ENCODE data around the gene TMEM63C.

Gene TMEM63C

GRCh38 chr14:77270361-77271112 lies 88.9 kb downstream of the TMEM63C start:
- CTCF ChIA-PET, result no interaction called here
- no peak overlapping the region for H3K4me3 ChIP-seq (ENCODE audit: low read depth, low read length)
- DNase-seq (ENCODE audit: low read depth, low spot score), result no peak
- no peak for TF ChIP-seq CTCF (IDR thresholded peaks at IDR 0.05; ENCODE audit: insufficient read depth, low read length, missing control alignments)
- POLR2A ChIA-PET, result no interaction called here

GRCh38 chr14:77271113-77271710 lies 89.6 kb downstream of the TMEM63C start, which contains the start of gene NGB:
NGB (minus strand) TSS chr14:77271206; CDS start chr14:77270937, 269 bp downstream.
- no peak within 1 kb of the TSS for H3K4me3 ChIP-seq (ENCODE audit: low read depth, low read length)
- CTCF ChIA-PET, result no interaction called here
- POLR2A ChIA-PET, result no interaction called here
- TF ChIP-seq CTCF (IDR thresholded peaks at IDR 0.05; ENCODE audit: insufficient read depth, low read length, missing control alignments), result no peak
- no peak for DNase-seq (ENCODE audit: low read depth, low spot score)

GRCh38 chr14:77272261-77272660 lies 90.7 kb downstream of the TMEM63C start:
- TF ChIP-seq CTCF (IDR thresholded peaks at IDR 0.05; ENCODE audit: insufficient read depth, low read length, missing control alignments), result no peak
- POLR2A ChIA-PET, result no interaction called here
- H3K4me3 ChIP-seq (ENCODE audit: low read depth, low read length), result no peak overlapping the region
- CTCF ChIA-PET, result interaction anchor here (1.0 kb wide), 1 partner anchor 18 kb away, joined by 4 read pairs; no protein-coding TSS in a partner anchor
- no peak for DNase-seq (ENCODE audit: low read depth, low spot score)

GRCh38 chr14:77273796-77274195 lies 92.2 kb downstream of the TMEM63C start:
- ChIA-PET POLR2A (no interaction called here), CTCF (interaction anchor here (1.4 to 4.2 kb wide), 2 partner anchors 25 to 42 kb away, joined by 4 to 14 read pairs; no protein-coding TSS in a partner anchor)
- TF ChIP-seq CTCF (IDR thresholded peaks at IDR 0.05; ENCODE audit: insufficient read depth, low read length, missing control alignments), result no peak
- DNase-seq (ENCODE audit: low read depth, low spot score), result no peak
- no peak overlapping the region for H3K4me3 ChIP-seq (ENCODE audit: low read depth, low read length)

DNA sequence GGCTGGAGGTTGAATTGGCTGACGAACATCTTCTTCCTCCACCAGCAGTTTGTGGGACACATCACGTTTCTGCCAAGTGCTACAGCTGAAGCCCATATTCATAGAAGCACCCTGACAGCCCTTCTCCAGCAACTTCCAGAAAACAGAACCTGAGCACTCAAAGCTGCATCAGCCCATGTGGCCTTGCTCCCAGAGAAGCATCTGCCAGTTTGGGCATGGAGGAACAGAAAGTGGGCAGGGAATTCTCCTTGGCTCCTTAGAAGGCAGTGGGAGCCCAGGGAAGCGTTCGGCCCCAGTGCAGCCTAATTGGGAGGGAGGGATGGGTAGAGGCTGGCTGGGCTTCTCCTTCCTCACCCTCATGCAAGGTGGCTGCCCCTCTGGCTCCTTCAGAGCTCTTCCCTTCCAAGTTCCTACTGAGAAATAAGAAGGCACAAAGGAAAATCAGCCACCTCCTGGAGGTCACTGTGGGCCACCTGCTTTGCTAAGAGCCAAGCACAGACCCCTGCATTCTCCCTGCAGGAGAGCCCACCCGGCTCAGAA lies 93.5 kb downstream of the TMEM63C start:
- no peak for DNase-seq (ENCODE audit: low read depth, low spot score)
- TF ChIP-seq CTCF (IDR thresholded peaks at IDR 0.05; ENCODE audit: insufficient read depth, low read length, missing control alignments), result no peak
- POLR2A ChIA-PET, result no interaction called here
- CTCF ChIA-PET, result interaction anchor here (1.1 to 4.2 kb wide), 3 partner anchors 24 to 124 kb away, joined by 3 to 14 read pairs (median 4); no protein-coding TSS in a partner anchor
- no peak overlapping the region for H3K4me3 ChIP-seq (ENCODE audit: low read depth, low read length)

DNA sequence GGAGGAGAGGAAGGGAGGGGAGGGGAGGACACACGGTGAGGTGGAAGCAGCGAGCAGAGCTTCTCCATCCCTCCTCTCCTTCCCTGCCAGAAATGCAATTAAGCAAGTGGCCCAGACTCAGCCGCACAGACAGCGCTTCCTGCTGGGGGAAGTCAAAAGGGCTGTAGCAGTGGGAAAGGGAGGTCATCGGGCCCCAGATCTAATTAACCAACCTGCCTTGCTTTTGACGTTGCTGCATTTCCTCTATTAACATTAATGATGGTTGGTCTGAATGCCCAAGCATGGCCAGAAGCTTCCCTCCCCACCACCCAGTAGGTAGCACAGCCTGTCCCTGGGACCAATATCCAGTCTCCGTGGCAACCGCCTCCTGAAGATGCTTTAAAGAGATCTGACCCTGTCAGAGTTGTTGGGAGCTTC lies 94.0 kb downstream of the TMEM63C start:
- ChIA-PET CTCF (interaction anchor here (0.9 to 4.2 kb wide), 3 partner anchors 25 to 124 kb away, joined by 3 to 14 read pairs (median 3); no protein-coding TSS in a partner anchor), POLR2A (interaction anchor here (0.6 kb wide), 1 partner anchor 58 kb away, joined by 3 read pairs; no protein-coding TSS in a partner anchor)
- DNase-seq (ENCODE audit: low read depth, low spot score), result no peak
- TF ChIP-seq CTCF (IDR thresholded peaks at IDR 0.05; ENCODE audit: insufficient read depth, low read length, missing control alignments), result no peak
- no peak overlapping the region for H3K4me3 ChIP-seq (ENCODE audit: low read depth, low read length)

Data from AG04449 (cell line).